GM23338 (cell line): ENCODE data around the gene REEP1. TPM values are rescaled to one million over a fixed set of nuclear protein-coding genes. Genes with fewer than 3 reads are reported as not detected.

Source experiments
- ATAC-seq: fragments of 200-7000 bp; cut with Tn5 transposase; 3 replicates; pipeline ENCODE4 v1.9.1; 2020
- DNase-seq: peaks from one replicate; pipeline ENCODE4 v3.0.0-alpha.2; 2015; ENCODE audit warnings: low spot score
- H2AFZ ChIP-seq: fragments of 200-600 bp; sonication (generic); 2 replicates; pipeline ENCODE4 v1.8.0; 2016; ENCODE audit warnings: antibody characterized with exemption, mild to moderate bottlenecking, moderate library complexity
- H3F3A ChIP-seq: fragments of 200-600 bp; sonication (generic); replicated peaks from 2 replicates; pipeline ENCODE4 v1.8.0; 2017; ENCODE audit warnings: antibody characterized with exemption, mixed run types, low read depth
- H3K27ac ChIP-seq: fragments of 200-600 bp; sonication (generic); 2 replicates; pipeline ENCODE4 v1.6.1; 2016; ENCODE audit warnings: low read depth
- H3K27me3 ChIP-seq: fragments of 200-600 bp; sonication (generic); 2 replicates; pipeline ENCODE4 v1.8.0; 2016; ENCODE audit warnings: mild to moderate bottlenecking, mixed run types, moderate library complexity; ENCODE audit not compliant: insufficient read depth
- H3K36me3 ChIP-seq: fragments of 200-600 bp; sonication (generic); 2 replicates; pipeline ENCODE4 v1.8.0; 2016; ENCODE audit warnings: mild to moderate bottlenecking; ENCODE audit not compliant: insufficient read depth
- H3K4me1 ChIP-seq: fragments of 200-600 bp; sonication (generic); 2 replicates; pipeline ENCODE4 v1.8.0; 2016; ENCODE audit warnings: mild to moderate bottlenecking, moderate library complexity; ENCODE audit not compliant: insufficient read depth
- H3K4me2 ChIP-seq: fragments of 200-600 bp; sonication (generic); 2 replicates; pipeline ENCODE4 v1.7.1; 2017; ENCODE audit warnings: mixed run types
- H3K4me3 ChIP-seq: fragments of 200-600 bp; sonication (generic); 2 replicates; pipeline ENCODE4 v1.6.1; 2016; ENCODE audit warnings: mixed run types
- H3K79me2 ChIP-seq: fragments of 200-600 bp; sonication (generic); replicated peaks from 2 replicates; pipeline ENCODE4 v1.8.0; 2017; ENCODE audit warnings: mild to moderate bottlenecking; ENCODE audit not compliant: insufficient read depth
- H3K9me2 ChIP-seq: fragments of 200-600 bp; sonication (generic); 2 replicates; pipeline ENCODE4 v1.8.0; 2017; ENCODE audit not compliant: insufficient read depth
- H4K20me1 ChIP-seq: fragments of 200-600 bp; sonication (generic); replicated peaks from 2 replicates; pipeline ENCODE4 v1.8.0; 2017; ENCODE audit warnings: mild to moderate bottlenecking; ENCODE audit not compliant: insufficient read depth
- H3K27ac Mint-ChIP-seq: 2 replicates; pipeline ENCODE4 v1.8.0; 2020; ENCODE audit warnings: inconsistent platforms, mild to moderate bottlenecking, moderate library complexity, mixed read lengths
- H3K27me3 Mint-ChIP-seq: 3 replicates; pipeline ENCODE4 v1.8.0; 2022; ENCODE audit warnings: low read depth, mild to moderate bottlenecking, moderate library complexity, mixed read lengths, inconsistent platforms; ENCODE audit not compliant: insufficient read depth, poor library complexity
- H3K36me3 Mint-ChIP-seq: 3 replicates; pipeline ENCODE4 v1.8.0; 2021; ENCODE audit warnings: low read depth, mild to moderate bottlenecking, inconsistent platforms, moderate library complexity, mixed read lengths
- H3K4me1 Mint-ChIP-seq: 3 replicates; pipeline ENCODE4 v1.8.0; 2020; ENCODE audit warnings: mild to moderate bottlenecking, inconsistent platforms, mixed read lengths
- H3K4me3 Mint-ChIP-seq: 3 replicates; pipeline ENCODE4 v1.8.0; 2021; ENCODE audit warnings: moderate library complexity, mild to moderate bottlenecking, inconsistent platforms, mixed read lengths
- H3K9me3 Mint-ChIP-seq: 3 replicates; pipeline ENCODE4 v1.8.0; 2020; ENCODE audit warnings: moderate library complexity, mild to moderate bottlenecking, inconsistent platforms, mixed read lengths
- CREB1 ChIP-seq: fragments of 250-450 bp; sonication (Bioruptor Pico); IDR thresholded peaks from 2 replicates; pipeline ENCODE4 v1.5.0; 2020; ENCODE audit warnings: low read depth, mild to moderate bottlenecking, moderate library complexity
- EZH2phosphoT487 ChIP-seq: fragments of 200-600 bp; sonication (generic); IDR thresholded peaks from one replicate; pipeline ENCODE4 v1.8.1; 2018; ENCODE audit warnings: antibody characterized with exemption; ENCODE audit not compliant: unreplicated experiment
- NANOG ChIP-seq: IDR thresholded peaks from 2 replicates; pipeline ENCODE4 v1.6.1; 2016; ENCODE audit warnings: antibody characterized with exemption, borderline replicate concordance
- POLR2AphosphoS5 ChIP-seq: IDR thresholded peaks from 2 replicates; pipeline ENCODE4 v1.6.1; 2016; ENCODE audit warnings: antibody characterized with exemption, low read depth
- REST ChIP-seq: IDR thresholded peaks from one replicate; pipeline ENCODE4 v1.6.1; 2018; ENCODE audit warnings: antibody characterized with exemption; ENCODE audit not compliant: unreplicated experiment
- STAT1 ChIP-seq: IDR thresholded peaks from one replicate; pipeline ENCODE4 v1.6.1; 2016; ENCODE audit warnings: antibody characterized with exemption; ENCODE audit not compliant: unreplicated experiment
- ZNF114 ChIP-seq: fragments of 250-450 bp; sonication (Bioruptor Pico); IDR thresholded peaks from 2 replicates; pipeline ENCODE4 v1.5.0; 2020; ENCODE audit warnings: mild to moderate bottlenecking, moderate library complexity
- ZNF331 ChIP-seq: fragments of 250-450 bp; sonication (Bioruptor Pico); IDR thresholded peaks from 2 replicates; pipeline ENCODE4 v1.5.0; 2020; ENCODE audit warnings: low read depth, mild to moderate bottlenecking, moderate library complexity
- polyA plus RNA-seq: library from polyadenylated mRNA; unstranded; fragments of >200 nt; fragmentation: Nextera tagmentation; extraction: Ambion mirVana; gene quantifications from 2 replicates; pipeline ENCODE4 v1.2.1, GENCODE V29; 2016
- total RNA-seq: library from RNA; depleted of rRNA; stranded (reverse); fragments of >200 nt; shearing (Covaris generic); gene quantifications from 2 replicates; pipeline ENCODE4 v1.2.3, GENCODE V29; 2014
- TF ChIP-seq, protein P1 (sequence below): fragments of 250-450 bp; sonication (Bioruptor Pico); IDR thresholded peaks from 2 replicates; pipeline ENCODE4 v1.5.0; 2020; ENCODE audit warnings: mild to moderate bottlenecking, moderate library complexity

REEP1 gene
- total and polyA plus RNA-seq, 2 experiments from 2014 or later = 1.6 to 1.8 TPM

DNA sequence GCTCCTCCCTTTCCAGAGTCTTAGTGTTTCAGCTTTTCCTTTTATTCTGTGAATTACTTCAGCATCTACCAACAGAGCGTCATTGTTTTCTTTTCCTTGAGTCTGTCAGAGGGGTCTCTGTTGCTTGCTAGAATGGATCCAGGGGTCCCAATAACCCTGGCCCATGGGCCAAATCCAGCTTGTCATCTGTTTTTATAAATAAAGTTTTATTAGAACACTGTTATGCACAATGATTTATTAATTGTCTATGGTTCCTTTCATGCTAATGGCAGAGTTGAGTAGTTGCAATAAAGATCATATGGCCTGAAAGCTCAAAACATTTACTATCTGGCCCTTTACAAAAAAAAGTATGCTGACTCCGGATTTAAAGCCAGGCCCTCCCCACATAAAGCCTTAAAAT is 79.3 kb downstream of the REEP1 start:
- Mint-ChIP-seq H3K9me3 (no peaks in the 10 kb centered on the region), H3K27me3 (peaks cover 5% of the 10 kb centered on the region), H3K4me3 (no peak overlapping the region), H3K4me1 (peaks cover 28% of the 10 kb centered on the region), H3K36me3 (no peaks in the 10 kb centered on the region), H3K27ac (peak overlapping the region; percentile 33; the same call in 1 of the 2 replicates)
- Histone ChIP-seq H3K36me3 (no peaks in the 10 kb centered on the region), H4K20me1 (no peaks in the 10 kb centered on the region), H3K79me2 (no peaks in the 10 kb centered on the region), H2AFZ (no peak overlapping the region), H3K27ac (no peak overlapping the region), H3K4me3 (no peak overlapping the region), H3K4me1 (peaks cover 25% of the 10 kb centered on the region), H3K27me3 (no peaks in the 10 kb centered on the region), H3K4me2 (no peak overlapping the region), H3F3A (no peaks in the 10 kb centered on the region), H3K9me2 (peaks cover 11% of the 10 kb centered on the region; the same call in 1 of the 2 replicates)
- TF ChIP-seq ZNF331 = no peak
- no peak for TF ChIP-seq POLR2AphosphoS5
- no peak for TF ChIP-seq NANOG
- no peak for TF ChIP-seq EZH2phosphoT487
- TF ChIP-seq STAT1 = no peak
- TF ChIP-seq REST = no peak
- no peak for TF ChIP-seq CREB1
- TF ChIP-seq, protein P1, sequence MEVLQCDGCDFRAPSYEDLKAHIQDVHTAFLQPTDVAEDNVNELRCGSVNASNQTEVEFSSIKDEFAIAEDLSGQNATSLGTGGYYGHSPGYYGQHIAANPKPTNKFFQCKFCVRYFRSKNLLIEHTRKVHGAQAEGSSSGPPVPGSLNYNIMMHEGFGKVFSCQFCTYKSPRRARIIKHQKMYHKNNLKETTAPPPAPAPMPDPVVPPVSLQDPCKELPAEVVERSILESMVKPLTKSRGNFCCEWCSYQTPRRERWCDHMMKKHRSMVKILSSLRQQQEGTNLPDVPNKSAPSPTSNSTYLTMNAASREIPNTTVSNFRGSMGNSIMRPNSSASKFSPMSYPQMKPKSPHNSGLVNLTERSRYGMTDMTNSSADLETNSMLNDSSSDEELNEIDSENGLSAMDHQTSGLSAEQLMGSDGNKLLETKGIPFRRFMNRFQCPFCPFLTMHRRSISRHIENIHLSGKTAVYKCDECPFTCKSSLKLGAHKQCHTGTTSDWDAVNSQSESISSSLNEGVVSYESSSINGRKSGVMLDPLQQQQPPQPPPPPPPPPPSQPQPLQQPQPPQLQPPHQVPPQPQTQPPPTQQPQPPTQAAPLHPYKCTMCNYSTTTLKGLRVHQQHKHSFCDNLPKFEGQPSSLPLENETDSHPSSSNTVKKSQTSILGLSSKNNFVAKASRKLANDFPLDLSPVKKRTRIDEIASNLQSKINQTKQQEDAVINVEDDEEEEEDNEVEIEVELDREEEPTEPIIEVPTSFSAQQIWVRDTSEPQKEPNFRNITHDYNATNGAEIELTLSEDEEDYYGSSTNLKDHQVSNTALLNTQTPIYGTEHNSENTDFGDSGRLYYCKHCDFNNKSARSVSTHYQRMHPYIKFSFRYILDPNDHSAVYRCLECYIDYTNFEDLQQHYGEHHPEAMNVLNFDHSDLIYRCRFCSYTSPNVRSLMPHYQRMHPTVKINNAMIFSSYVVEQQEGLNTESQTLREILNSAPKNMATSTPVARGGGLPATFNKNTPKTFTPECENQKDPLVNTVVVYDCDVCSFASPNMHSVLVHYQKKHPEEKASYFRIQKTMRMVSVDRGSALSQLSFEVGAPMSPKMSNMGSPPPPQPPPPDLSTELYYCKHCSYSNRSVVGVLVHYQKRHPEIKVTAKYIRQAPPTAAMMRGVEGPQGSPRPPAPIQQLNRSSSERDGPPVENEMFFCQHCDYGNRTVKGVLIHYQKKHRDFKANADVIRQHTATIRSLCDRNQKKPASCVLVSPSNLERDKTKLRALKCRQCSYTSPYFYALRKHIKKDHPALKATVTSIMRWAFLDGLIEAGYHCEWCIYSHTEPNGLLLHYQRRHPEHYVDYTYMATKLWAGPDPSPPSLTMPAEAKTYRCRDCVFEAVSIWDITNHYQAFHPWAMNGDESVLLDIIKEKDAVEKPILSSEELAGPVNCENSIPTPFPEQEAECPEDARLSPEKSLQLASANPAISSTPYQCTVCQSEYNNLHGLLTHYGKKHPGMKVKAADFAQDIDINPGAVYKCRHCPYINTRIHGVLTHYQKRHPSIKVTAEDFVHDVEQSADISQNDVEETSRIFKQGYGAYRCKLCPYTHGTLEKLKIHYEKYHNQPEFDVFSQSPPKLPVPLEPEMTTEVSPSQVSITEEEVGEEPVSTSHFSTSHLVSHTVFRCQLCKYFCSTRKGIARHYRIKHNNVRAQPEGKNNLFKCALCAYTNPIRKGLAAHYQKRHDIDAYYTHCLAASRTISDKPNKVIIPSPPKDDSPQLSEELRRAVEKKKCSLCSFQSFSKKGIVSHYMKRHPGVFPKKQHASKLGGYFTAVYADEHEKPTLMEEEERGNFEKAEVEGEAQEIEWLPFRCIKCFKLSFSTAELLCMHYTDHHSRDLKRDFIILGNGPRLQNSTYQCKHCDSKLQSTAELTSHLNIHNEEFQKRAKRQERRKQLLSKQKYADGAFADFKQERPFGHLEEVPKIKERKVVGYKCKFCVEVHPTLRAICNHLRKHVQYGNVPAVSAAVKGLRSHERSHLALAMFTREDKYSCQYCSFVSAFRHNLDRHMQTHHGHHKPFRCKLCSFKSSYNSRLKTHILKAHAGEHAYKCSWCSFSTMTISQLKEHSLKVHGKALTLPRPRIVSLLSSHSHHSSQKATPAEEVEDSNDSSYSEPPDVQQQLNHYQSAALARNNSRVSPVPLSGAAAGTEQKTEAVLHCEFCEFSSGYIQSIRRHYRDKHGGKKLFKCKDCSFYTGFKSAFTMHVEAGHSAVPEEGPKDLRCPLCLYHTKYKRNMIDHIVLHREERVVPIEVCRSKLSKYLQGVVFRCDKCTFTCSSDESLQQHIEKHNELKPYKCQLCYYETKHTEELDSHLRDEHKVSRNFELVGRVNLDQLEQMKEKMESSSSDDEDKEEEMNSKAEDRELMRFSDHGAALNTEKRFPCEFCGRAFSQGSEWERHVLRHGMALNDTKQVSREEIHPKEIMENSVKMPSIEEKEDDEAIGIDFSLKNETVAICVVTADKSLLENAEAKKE (CRISPR knock-in tag) = no peak
- TF ChIP-seq ZNF114 = no peak
- DNase-seq (no peak), ATAC-seq (no peak)
